Osteocyte (in vitro differentiated cells): ENCODE data around the gene CEP43. TPM values are rescaled to one million over a fixed set of nuclear protein-coding genes. Genes with fewer than 3 reads are reported as not detected.
A peak's percentile ranks its signal among the peaks of the same experiment; 100 is the strongest.

Source experiments
- DNase-seq: peaks from one replicate; pipeline ENCODE4 v3.0.0; 2021; ENCODE audit warnings: mixed read lengths; ENCODE audit not compliant: unreplicated experiment; ENCODE audit errors: extremely low spot score
- H3K27ac Mint-ChIP-seq: one replicate; pipeline ENCODE4 v1.8.0; 2021; ENCODE audit warnings: mild to moderate bottlenecking, mixed read lengths; ENCODE audit not compliant: unreplicated experiment
- H3K27me3 Mint-ChIP-seq: one replicate; pipeline ENCODE4 v1.8.0; 2021; ENCODE audit warnings: mixed read lengths; ENCODE audit not compliant: unreplicated experiment
- H3K36me3 Mint-ChIP-seq: one replicate; pipeline ENCODE4 v1.8.0; 2021; ENCODE audit warnings: mixed read lengths; ENCODE audit not compliant: unreplicated experiment
- H3K4me1 Mint-ChIP-seq: one replicate; pipeline ENCODE4 v1.8.0; 2021; ENCODE audit warnings: mixed read lengths; ENCODE audit not compliant: unreplicated experiment
- H3K4me3 Mint-ChIP-seq: one replicate; pipeline ENCODE4 v1.8.0; 2021; ENCODE audit warnings: mild to moderate bottlenecking, moderate library complexity, mixed read lengths; ENCODE audit not compliant: unreplicated experiment
- H3K9me3 Mint-ChIP-seq: one replicate; pipeline ENCODE4 v1.8.0; 2021; ENCODE audit warnings: mixed read lengths; ENCODE audit not compliant: unreplicated experiment
- CTCF ChIP-seq: fragments of 200-600 bp; sonication (generic); IDR thresholded peaks from 2 replicates; pipeline ENCODE4 v1.5.0; 2021; ENCODE audit warnings: antibody characterized with exemption, mild to moderate bottlenecking, moderate library complexity
- total RNA-seq: library from RNA; stranded (reverse); gene quantifications from 2 replicates; pipeline ENCODE4 v1.2.1, GENCODE V29; 2021

CEP43 gene
- total RNA-seq, 1 donor from 2014 or later: 16.0 TPM

DNA sequence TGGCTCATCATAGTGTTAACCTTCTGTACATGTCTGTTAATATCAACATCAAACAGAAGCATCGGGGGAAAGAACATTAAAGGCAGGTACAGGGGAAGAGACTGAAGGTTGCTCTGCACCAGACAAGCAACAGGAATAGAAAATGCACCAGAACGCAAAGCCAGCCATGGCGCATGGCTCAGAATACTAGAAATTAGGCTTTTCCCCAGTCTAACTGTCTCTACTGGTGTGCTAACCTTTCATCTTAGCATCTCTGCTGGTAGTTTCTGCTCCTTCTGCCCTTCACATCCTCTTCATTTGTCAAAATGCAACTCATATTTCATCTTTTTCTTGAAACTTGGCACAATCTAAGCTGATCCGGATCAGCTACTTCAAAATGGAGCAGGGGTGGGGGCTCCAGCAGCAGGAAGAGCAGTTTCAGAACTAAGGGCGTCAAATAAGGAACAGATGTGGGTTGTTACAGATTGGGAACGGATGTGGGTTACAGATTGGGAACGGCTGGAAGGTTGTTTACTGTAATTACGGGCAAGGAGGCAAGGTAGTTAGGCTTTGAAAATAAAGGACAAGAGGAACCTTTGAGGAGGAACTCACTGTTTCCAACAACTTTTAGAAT is 29.7 kb upstream of the CEP43 start:
- TF ChIP-seq CTCF: no peak
- Mint-ChIP-seq H3K4me1 (no peaks in the 10 kb centered on the region), H3K27ac (no peak overlapping the region), H3K36me3 (no peaks in the 10 kb centered on the region), H3K27me3 (no peaks in the 10 kb centered on the region), H3K9me3 (peaks cover 14% of the 10 kb centered on the region), H3K4me3 (no peak overlapping the region)
- no peak for DNase-seq

DNA sequence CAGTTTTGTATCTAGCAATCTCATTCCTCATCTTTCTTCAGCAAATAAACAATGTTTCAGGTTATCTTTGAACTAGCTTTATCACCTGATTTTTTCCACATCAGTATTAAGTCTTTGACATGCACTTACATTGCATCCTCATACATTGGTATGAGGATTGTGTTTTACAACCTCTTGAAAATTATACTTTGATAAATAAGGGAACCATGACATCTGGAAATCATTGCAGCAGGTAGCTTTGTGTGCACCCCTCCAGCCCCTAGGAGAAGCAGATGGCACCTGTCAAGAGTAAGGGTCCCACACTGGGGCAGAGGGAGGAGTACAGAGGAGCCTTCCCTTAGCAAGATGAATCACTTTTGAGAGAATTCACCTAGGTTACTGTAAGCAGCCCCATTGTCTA is 29.1 kb upstream of the CEP43 start:
- no peaks in the 10 kb centered on the region for H3K27me3 Mint-ChIP-seq
- no peak overlapping the region for H3K4me3 Mint-ChIP-seq
- DNase-seq: no peak
- H3K4me1 Mint-ChIP-seq: no peaks in the 10 kb centered on the region
- no peaks in the 10 kb centered on the region for H3K36me3 Mint-ChIP-seq
- no peak overlapping the region for H3K27ac Mint-ChIP-seq
- H3K9me3 Mint-ChIP-seq: peaks cover 14% of the 10 kb centered on the region
- TF ChIP-seq CTCF: no peak

- no peaks in the 10 kb centered on the region for H3K36me3 Mint-ChIP-seq
- H3K27ac Mint-ChIP-seq: no peak overlapping the region
- DNase-seq: no peak
- no peak for TF ChIP-seq CTCF
- H3K4me3 Mint-ChIP-seq: no peak overlapping the region
- peaks cover 14% of the 10 kb centered on the region for H3K9me3 Mint-ChIP-seq
- H3K4me1 Mint-ChIP-seq: no peaks in the 10 kb centered on the region
- no peaks in the 10 kb centered on the region for H3K27me3 Mint-ChIP-seq
Observed at GRCh38 chr6:166970776-166971175, 28.4 kb upstream of the CEP43 start.

- no peak for DNase-seq
- Mint-ChIP-seq H3K27ac (no peak overlapping the region), H3K36me3 (no peaks in the 10 kb centered on the region), H3K4me3 (no peak overlapping the region), H3K27me3 (no peaks in the 10 kb centered on the region), H3K4me1 (no peaks in the 10 kb centered on the region), H3K9me3 (peaks cover 14% of the 10 kb centered on the region)
- TF ChIP-seq CTCF: no peak
Observed at GRCh38 chr6:166971271-166971670, 27.9 kb upstream of the CEP43 start.

DNA sequence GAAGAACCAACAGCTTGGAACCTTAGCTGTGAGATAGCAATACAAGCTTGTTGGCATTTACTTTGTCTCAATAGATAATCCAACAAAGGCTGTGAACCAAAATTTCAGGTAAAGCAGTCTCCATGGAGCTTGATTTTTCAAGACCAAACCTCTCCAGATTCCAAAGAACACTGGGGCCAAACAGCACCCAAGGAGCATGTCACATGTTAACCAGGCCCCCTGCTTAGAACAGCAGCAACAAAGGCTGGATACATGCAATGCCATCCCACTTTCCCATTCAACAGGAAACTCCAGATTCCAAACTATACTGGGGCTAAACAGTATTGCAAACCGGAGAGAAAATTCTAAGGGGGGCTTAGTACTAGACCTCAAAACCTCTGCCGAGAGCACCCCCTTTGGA is 27.1 kb upstream of the CEP43 start:
- no peak overlapping the region for H3K27ac Mint-ChIP-seq
- H3K27me3 Mint-ChIP-seq: no peaks in the 10 kb centered on the region
- peaks cover 8% of the 10 kb centered on the region for H3K9me3 Mint-ChIP-seq
- peak; percentile 23 for DNase-seq
- no peaks in the 10 kb centered on the region for H3K36me3 Mint-ChIP-seq
- TF ChIP-seq CTCF: no peak
- H3K4me1 Mint-ChIP-seq: no peaks in the 10 kb centered on the region
- H3K4me3 Mint-ChIP-seq: no peak overlapping the region
